ENCODE measurements around the gene CDH13. TPM values are rescaled to one million over a fixed set of nuclear protein-coding genes. Genes with fewer than 3 reads are reported as not detected.

Gene CDH13
- total RNA-seq, 1 donor, result 102 TPM

- no peak overlapping the region for H3K4me3 ChIP-seq (ENCODE audit: insufficient read depth, low read length)
- H2AFZ ChIP-seq (ENCODE audit: low read length), result no peak overlapping the region
- H3K4me1 ChIP-seq (ENCODE audit: insufficient read depth, low read length), result no peaks in the 10 kb centered on the region
- no peak for DNase-seq (ENCODE audit: insufficient read length, low spot score, missing footprints)
- TF ChIP-seq CTCF (IDR thresholded peaks at IDR 0.05; ENCODE audit: extremely low read depth, low read depth, low read length), result no peak
- no peaks in the 10 kb centered on the region for H4K20me1 ChIP-seq (ENCODE audit: insufficient read depth, low read length)
- H3K4me2 ChIP-seq (ENCODE audit: insufficient read depth, low read length), result no peak overlapping the region
- H3K27me3 ChIP-seq (ENCODE audit: insufficient read depth, low read length), result no peaks in the 10 kb centered on the region
- H3K79me2 ChIP-seq (ENCODE audit: insufficient read depth, low read length), result no peaks in the 10 kb centered on the region
- no peaks in the 10 kb centered on the region for H3K36me3 ChIP-seq (ENCODE audit: insufficient read depth, low read length)
- H3K9me3 ChIP-seq (ENCODE audit: low read depth, low read length), result no peaks in the 10 kb centered on the region
- H3K27ac ChIP-seq (ENCODE audit: low read depth, low read length), result no peak overlapping the region
These were observed 273.8 kb downstream of the CDH13 start for GRCh38 chr16:82900559-82900958.

- no peak for TF ChIP-seq CTCF (IDR thresholded peaks at IDR 0.05; ENCODE audit: extremely low read depth, low read depth, low read length)
These were observed 285.2 kb downstream of the CDH13 start for GRCh38 chr16:82911925-82912324.

GRCh38 chr16:82915139-82915824, 288.5 kb downstream of the CDH13 start:
- Histone ChIP-seq H3K4me3 (ENCODE audit: insufficient read depth, low read length) (no peak overlapping the region), H3K27ac (ENCODE audit: low read depth, low read length) (no peak overlapping the region), H3K27me3 (ENCODE audit: insufficient read depth, low read length) (no peaks in the 10 kb centered on the region), H3K4me2 (ENCODE audit: insufficient read depth, low read length) (no peak overlapping the region), H3K36me3 (ENCODE audit: insufficient read depth, low read length) (no peaks in the 10 kb centered on the region), H4K20me1 (ENCODE audit: insufficient read depth, low read length) (no peaks in the 10 kb centered on the region), H3K4me1 (ENCODE audit: insufficient read depth, low read length) (no peaks in the 10 kb centered on the region), H3K9me3 (ENCODE audit: low read depth, low read length) (no peaks in the 10 kb centered on the region), H3K79me2 (ENCODE audit: insufficient read depth, low read length) (no peaks in the 10 kb centered on the region), H2AFZ (ENCODE audit: low read length) (no peak overlapping the region)
- TF ChIP-seq CTCF (IDR thresholded peaks at IDR 0.05; ENCODE audit: extremely low read depth, low read depth, low read length), result no peak
- no peak for DNase-seq (ENCODE audit: insufficient read length, low spot score, missing footprints)

More at GRCh38 chr16:82911925-82912324, 285.2 kb downstream of the CDH13 start:
- Histone ChIP-seq H3K27ac (ENCODE audit: low read depth, low read length) (no peak overlapping the region), H3K4me2 (ENCODE audit: insufficient read depth, low read length) (no peak overlapping the region), H3K36me3 (ENCODE audit: insufficient read depth, low read length) (no peaks in the 10 kb centered on the region), H4K20me1 (ENCODE audit: insufficient read depth, low read length) (no peaks in the 10 kb centered on the region), H3K27me3 (ENCODE audit: insufficient read depth, low read length) (no peaks in the 10 kb centered on the region), H3K9me3 (ENCODE audit: low read depth, low read length) (no peaks in the 10 kb centered on the region), H3K4me1 (ENCODE audit: insufficient read depth, low read length) (no peaks in the 10 kb centered on the region), H3K4me3 (ENCODE audit: insufficient read depth, low read length) (no peak overlapping the region), H2AFZ (ENCODE audit: low read length) (no peak overlapping the region), H3K79me2 (ENCODE audit: insufficient read depth, low read length) (no peaks in the 10 kb centered on the region)
- DNase-seq (ENCODE audit: insufficient read length, low spot score, missing footprints), result no peak

- Histone ChIP-seq H3K4me3 (ENCODE audit: insufficient read depth, low read length) (no peak overlapping the region), H2AFZ (ENCODE audit: low read length) (no peak overlapping the region), H3K79me2 (ENCODE audit: insufficient read depth, low read length) (no peaks in the 10 kb centered on the region), H3K36me3 (ENCODE audit: insufficient read depth, low read length) (no peaks in the 10 kb centered on the region), H3K27me3 (ENCODE audit: insufficient read depth, low read length) (no peaks in the 10 kb centered on the region), H3K4me2 (ENCODE audit: insufficient read depth, low read length) (no peak overlapping the region), H3K9me3 (ENCODE audit: low read depth, low read length) (no peaks in the 10 kb centered on the region), H3K27ac (ENCODE audit: low read depth, low read length) (no peak overlapping the region), H3K4me1 (ENCODE audit: insufficient read depth, low read length) (no peaks in the 10 kb centered on the region), H4K20me1 (ENCODE audit: insufficient read depth, low read length) (no peaks in the 10 kb centered on the region)
- no peak for TF ChIP-seq CTCF (IDR thresholded peaks at IDR 0.05; ENCODE audit: extremely low read depth, low read depth, low read length)
- DNase-seq (ENCODE audit: insufficient read length, low spot score, missing footprints), result no peak
These were observed 291.3 kb downstream of the CDH13 start for GRCh38 chr16:82917886-82918595.
